Measurements from ENCODE around the gene TICRR. TPM values are rescaled to one million over a fixed set of nuclear protein-coding genes. Genes with fewer than 3 reads are reported as not detected.

TICRR gene
- total RNA-seq, 1 experiment from 2014 or later, result 12.0 TPM

- no peak for DNase-seq (ENCODE audit: low read depth)
Observed at GRCh38 chr15:89629829-89630228, 54.6 kb downstream of the TICRR start.

- DNase-seq (ENCODE audit: low read depth), result no peak
Observed at GRCh38 chr15:89630260-89630659, 55.0 kb downstream of the TICRR start.

GRCh38 chr15:89630974-89631901 lies 56.0 kb downstream of the TICRR start:
- DNase-seq (ENCODE audit: low read depth), result peak; percentile 24

- DNase-seq (ENCODE audit: low read depth), result no peak
Observed at GRCh38 chr15:89631902-89632264, 56.6 kb downstream of the TICRR start.

GRCh38 chr15:89632563-89633430 lies 57.5 kb downstream of the TICRR start:
- DNase-seq (ENCODE audit: low read depth), result no peak

GRCh38 chr15:89633585-89633984 lies 58.3 kb downstream of the TICRR start:
- no peak for DNase-seq (ENCODE audit: low read depth)

- DNase-seq (ENCODE audit: low read depth), result no peak
Observed at GRCh38 chr15:89640245-89640644, 65.0 kb downstream of the TICRR start.

- DNase-seq (ENCODE audit: low read depth), result no peak
Observed at GRCh38 chr15:89641053-89641452, 65.8 kb downstream of the TICRR start.

- DNase-seq (ENCODE audit: low read depth), result no peak
Observed at GRCh38 chr15:89642106-89642505, 66.8 kb downstream of the TICRR start.

- DNase-seq (ENCODE audit: low read depth), result no peak
Observed at GRCh38 chr15:89645680-89646079, 70.4 kb downstream of the TICRR start.

- no peak for DNase-seq (ENCODE audit: low read depth)
Observed at GRCh38 chr15:89646416-89647141, 71.3 kb downstream of the TICRR start.

- no peak for DNase-seq (ENCODE audit: low read depth)
Observed at GRCh38 chr15:89647191-89647851, 72.1 kb downstream of the TICRR start.

GRCh38 chr15:89648106-89649012 lies 73.1 kb downstream of the TICRR start:
- DNase-seq (ENCODE audit: low read depth), result no peak

- no peak for DNase-seq (ENCODE audit: low read depth)
Observed at GRCh38 chr15:89649013-89649625, 73.8 kb downstream of the TICRR start.

- no peak for DNase-seq (ENCODE audit: low read depth)
Observed at GRCh38 chr15:89649716-89650115, 74.4 kb downstream of the TICRR start.

GRCh38 chr15:89652131-89652530 lies 76.9 kb downstream of the TICRR start:
- no peak for DNase-seq (ENCODE audit: low read depth)

GRCh38 chr15:89652666-89653065 lies 77.4 kb downstream of the TICRR start:
- DNase-seq (ENCODE audit: low read depth), result no peak

- DNase-seq (ENCODE audit: low read depth), result no peak
Observed at GRCh38 chr15:89653578-89653977, 78.3 kb downstream of the TICRR start.

- peak; percentile 41 for DNase-seq (ENCODE audit: low read depth)
Observed at GRCh38 chr15:89654301-89654761, 79.1 kb downstream of the TICRR start.

Measured in M059J (cell line).